NCI-H1417 treated with DMSO at 0.1 percent for 48 hours (cell line): ENCODE results near the gene GRPEL1.
"Not testable (repeated sequence)": the region's sequence is repeated elsewhere in the genome, so short reads cannot be mapped to it uniquely, and the experiment has no call there.

Experiments
- DNase-seq: peaks from one replicate; lab custom pipeline; 2025; lab: John Stamatoyannopoulos, UW

GRPEL1 gene

DNA sequence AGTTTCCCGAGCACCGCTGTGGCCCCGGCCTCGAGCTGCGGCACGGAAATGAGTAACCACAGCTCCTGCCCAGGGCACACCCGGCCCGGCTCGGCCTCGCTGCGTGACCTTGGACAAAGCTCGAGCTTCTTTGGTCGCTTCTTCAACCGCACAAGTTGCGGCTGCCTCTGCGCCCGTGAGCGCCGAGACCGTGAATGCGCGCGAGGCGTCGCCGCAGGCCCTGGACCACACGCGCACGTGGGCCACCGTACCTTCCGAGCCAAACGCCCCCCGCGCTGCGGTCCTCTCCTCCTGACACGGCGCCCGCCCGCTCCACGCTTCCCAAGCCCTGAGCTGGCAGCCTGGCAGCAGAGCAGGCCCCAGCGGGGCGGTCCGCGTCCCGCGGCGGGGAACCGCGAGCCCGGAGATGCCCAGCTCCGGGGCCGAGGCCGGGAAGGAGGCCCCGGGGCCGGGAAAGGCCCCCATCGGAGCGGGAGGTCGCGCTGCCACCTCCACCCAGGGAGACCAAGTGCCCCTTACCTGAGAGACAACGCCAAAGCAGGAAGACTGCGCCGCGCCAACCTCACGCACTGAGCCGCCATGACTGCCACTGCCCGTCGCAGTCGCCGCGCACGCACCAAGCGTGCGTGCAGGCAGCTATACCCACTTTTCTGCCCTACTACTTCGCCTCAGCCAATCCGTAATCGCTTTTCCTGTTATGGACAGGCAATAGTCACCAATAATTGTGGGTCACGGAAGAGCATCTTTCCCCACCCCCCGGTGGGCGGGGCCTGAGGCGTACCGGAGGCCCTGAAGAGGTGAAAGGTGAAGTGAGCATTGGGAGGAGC is at the start of gene GRPEL1:
GRPEL1 (minus strand) TSS at position 613 of the 827 bp plus-strand sequence; CDS start at position 581, 32 bp downstream.
- DNase-seq, result peak; percentile 96

DNA sequence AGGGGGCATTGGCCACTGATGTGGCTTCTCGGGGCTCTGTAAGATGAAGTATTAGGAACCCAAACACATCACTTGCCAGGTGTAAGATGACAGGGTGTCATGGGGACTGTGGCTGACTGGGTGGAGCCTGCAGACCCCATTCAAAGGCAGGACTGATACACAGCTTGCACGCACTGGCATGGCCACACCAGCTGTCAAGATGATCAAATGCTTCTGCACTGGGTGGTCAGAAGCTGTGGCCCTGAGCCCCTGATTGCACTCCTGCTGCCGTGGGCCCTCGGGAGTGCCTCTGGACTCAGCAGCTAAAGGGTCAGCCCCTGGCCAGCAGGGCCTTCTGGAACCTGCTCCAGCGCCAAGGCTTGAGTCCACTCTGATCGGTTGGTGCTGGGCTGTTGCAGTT is 48.8 kb upstream of the GRPEL1 start:
- DNase-seq, result no peak

DNA sequence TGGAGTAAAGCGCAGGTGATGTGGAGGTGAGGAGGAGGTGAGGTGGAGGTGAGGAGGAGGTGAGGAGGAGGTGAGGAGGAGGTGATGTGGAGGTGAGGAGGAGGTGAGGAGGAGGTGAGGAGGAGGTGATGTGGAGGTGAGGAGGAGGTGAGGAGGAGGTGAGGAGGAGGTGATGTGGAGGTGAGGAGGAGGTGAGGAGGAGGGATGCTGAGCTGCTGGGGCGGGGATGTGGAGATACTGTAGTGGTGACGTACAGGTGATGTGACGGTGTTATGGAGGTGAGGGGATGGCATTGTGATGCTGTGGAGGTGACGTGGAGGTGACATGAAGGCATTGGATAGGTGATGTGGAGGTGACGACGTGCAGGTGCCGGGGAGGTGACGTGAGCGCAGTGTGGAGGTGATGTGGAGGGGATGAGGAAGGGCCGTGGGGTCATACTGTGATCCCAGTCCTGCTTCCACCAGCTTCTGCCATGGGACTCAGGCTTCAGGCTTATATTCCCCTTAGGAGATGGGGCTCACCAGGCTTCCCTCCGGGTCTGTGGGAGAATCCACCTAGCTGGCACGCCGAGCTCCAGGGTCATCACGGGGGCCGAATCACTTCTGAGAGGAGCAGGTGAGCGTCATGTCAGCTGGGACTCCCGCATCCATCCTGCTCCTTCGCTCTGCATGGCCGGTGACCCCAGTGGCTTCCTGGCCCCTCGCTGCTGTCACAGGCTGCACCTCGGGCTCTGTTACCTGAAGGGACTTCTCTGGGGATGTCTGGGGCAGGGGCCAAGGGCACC is 47.9 kb upstream of the GRPEL1 start:
- DNase-seq, result no peak

DNA sequence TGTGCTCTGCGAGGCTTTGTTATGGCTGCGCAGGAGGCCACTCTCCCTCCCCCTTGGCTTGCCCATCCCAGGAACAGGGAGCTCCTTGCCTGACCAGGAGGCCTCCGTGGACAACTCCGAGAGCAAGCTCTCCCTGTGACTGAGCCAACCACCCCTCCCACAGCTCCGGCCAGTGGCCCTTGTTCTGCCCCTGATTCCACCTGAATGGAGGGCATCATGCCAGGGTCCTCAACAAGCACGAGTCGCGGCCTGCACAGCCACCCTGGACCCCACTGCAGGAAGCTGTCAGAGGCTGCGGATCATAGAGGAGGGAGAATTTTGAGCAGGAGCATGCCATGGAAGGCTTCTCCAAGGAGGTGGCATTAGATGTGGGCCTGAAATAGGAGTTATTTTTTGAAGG is 44.8 kb upstream of the GRPEL1 start:
- no peak for DNase-seq

DNA sequence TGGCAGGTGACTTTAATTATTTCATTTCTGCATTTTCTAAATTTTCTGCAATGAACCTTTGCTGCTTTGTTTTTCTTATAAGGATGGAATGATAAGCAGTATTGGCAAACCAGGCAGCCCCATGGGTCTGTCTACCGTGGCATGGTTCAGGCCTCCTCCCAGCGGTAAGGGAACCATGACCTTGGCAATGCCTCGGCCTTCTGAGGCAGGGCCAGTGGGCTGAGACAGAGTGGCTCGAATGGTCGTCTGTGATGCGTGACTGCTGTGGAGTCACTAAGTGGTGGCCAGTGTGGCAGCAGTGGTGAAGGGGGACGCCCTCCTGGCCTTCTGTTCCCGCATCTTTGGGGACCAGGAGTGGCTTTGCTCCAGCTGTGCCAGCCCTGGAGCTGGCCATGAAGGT is 43.6 kb upstream of the GRPEL1 start:
- DNase-seq, result no peak

DNA sequence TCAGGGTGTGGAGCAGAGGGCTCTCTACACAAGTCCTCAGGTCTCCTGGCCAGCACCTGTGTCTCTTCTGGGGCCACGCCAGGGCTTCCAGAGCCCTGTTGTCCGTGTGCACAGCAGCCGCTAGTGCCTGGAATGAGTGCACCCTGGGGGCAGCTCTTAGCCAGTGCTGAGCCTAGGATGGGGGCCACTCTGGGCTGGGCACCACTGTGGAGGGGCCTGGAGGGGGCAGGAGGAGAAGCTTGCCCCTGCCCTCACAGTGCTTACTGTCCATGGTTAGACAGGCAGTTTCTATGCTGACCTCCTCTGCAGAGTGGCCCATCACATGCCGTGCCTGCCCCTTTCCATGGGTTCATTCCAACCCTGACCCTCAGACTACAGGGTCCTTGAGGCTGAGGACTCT is 42.7 kb upstream of the GRPEL1 start:
- no peak for DNase-seq

DNA sequence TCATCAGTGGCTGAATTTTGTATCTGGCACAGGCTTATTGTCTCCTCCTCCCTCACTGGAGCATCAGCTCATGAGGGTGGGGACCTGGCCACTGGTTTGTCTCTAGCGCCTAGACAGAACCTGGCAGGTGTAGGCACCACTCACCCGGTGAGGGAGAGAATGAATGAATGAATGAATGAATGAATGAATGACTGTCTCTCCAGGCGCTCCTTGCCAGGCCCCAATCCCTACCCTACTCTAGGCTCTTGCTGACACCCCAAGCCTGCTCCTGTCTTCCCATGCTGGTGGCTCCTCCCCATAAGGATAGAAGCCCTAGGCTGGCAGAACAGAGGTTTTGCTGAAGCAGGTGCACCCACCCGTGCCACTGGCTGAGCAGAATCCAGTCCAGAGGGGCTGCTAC is 41.3 kb upstream of the GRPEL1 start:
- DNase-seq, result no peak

DNA sequence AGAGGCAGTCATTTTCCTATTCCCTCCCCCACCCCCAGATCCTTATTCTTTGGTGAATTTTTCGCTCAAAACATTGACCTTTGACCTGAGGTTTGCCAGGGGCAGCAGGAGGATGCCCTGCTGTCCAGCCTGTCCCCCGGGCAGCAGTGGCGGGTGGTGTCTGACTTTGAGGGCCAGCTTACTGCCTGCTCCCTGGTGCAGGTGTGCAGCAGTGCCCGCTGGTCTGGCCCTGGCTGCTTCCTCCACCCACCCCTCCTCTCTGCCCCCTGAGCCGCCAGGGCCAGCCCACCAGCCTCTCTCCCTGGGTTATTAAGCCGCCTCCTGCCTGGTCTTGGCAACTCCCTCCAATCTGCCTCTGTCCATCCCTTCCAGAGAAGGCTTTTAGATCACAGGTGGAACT is 40.8 kb upstream of the GRPEL1 start:
- no peak for DNase-seq

DNA sequence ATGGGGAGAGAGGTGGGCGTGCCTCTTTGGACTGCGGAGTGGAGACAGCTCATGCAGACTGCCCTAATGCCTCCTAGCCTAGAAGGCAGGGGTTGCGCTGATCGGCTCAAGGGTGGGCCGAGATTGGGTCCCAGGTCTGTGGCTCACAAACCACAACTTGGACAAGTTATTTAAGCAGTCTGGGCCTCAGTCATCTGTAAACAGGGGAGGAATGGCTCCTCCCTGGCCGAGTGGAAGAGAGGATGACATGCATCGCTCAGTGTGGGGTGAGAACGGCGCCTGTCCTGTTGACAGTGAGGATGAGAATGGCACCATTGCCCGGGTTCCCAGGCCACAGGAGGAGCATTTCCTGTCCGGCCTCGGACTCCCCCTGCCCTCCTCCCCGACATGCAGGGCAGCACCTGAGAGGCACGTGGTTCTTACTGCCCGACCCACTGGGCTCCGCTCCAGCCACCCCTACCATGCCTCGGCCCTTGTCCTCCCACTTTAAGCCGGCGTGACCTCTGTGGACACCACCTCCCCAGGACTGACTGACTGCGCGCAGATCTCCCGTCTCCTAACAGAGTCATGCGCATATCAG is 40.3 kb upstream of the GRPEL1 start:
- no peak for DNase-seq

DNA sequence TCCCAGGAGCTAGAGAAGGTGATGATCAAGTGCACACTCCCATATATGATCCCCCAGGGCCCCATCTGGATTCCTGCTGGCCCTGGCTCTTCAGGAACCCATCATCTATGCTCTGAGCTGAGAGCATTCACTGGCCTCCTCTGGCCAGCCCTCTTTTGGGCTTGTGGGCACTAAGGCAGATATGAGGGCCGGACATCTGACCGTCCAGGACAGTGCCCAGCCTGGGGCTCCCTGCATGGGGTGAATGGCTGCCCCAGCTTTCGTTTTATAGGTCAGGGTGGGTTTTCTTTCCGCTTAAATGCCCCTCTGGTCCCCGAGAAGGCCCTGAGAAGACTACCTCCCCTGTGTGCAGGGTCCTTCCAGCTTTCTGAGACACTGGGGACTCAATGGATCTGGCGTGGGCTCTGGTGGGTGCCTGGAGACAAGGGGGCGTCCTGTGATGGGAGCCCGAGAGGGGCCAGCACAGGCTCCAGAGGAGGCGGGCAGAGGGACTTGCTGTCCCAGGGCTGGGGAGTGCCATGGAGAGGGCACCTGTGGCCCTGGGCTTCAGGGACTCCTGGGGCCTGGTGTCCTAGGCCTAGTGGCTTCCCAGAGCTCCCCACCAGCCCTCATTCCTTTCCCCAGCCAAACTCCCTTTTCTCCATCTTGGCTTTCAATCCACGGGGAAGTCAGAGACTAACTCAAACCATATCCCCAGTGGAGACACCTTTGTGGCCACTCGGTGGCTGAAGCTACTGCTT is 39.5 kb upstream of the GRPEL1 start:
- no peak for DNase-seq

DNA sequence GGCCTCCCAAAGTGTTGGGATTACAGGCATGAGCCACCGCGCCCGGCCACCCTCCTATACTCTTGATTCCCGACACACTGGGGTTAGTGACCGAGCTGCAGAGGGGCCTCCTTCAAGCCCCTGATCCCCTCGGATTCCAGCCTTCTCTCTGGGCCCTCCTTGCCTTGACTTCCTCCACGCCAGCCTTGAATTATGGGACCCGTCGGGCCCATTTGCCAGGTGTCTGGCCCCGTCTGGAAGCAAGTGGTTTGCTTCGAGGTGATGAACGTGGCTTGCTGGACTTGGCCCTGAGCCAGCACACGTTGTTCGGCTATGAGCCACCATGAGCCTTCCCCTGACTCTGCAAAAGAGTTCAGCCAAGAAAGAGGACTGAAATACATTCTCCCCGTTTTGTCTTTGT is 37.4 kb upstream of the GRPEL1 start:
- DNase-seq, result no peak

DNA sequence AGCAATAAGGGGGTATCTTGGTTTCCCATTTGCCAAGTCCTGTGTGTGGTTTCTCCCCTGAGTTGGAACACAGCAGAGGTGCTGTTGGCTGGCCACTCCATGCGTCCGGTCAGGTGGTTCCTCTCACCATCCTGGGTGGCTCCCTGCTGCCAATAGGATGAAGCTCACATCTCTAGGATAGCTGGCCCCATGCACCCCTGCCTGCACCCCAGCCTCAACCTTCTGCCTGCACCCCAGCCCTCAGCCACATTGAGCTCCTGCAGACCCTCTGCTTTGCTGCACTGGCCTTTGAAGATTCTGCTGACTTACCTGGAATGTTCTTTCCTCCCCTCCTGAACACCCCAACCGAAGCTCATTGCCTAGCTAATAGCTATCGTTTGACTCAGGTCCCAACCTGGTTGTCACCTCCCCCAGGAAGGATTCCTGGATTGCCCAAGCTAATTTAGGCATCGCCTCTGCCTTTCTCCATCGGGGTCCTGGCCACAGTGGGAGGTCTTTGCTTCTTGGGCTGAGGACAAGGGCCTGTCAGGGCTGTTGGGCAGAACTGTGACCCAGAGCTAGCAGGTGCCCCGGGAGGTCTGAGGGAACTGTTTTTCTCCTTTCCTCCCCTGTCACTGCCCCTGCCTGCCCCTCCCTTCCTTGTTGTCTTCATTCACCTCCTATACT is 36.6 kb upstream of the GRPEL1 start:
- no peak for DNase-seq

DNA sequence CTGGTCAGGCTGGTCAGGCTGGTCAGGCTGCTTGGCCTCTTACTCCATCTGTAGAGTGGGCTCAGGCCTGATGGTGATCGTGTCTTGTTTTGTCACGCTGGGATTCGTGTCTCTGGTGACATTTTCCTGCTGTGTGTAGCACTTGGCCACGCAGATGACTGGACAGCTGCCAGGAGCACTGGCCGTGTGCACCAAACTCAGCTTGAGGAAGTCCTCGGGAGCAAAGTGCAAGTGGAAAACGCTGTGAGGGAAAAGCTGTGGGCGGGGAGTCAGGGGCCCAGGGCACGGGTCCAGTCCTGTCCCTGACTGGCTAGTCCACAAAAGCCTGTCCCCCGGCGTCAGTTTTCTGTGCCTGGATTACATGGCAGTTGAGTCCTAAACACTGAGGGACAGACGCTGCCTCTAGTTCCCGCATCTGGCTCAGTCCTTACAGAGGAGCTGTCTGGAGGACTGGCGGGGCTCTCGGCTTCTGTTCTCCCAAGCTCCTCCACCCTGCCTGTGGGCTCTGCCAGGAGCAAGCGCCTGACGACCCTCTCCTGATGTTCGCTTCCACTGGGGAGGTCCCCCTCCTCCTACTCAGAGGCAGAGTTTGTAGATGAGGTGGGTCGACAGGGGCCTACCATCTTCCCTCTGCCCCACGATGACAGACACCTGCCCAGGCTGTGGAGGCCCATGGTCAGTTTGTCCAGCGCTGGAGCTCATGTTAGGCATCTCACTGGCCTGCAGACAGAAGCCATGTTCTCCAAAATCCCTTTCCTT is 35.9 kb upstream of the GRPEL1 start:
- DNase-seq, result no peak

DNA sequence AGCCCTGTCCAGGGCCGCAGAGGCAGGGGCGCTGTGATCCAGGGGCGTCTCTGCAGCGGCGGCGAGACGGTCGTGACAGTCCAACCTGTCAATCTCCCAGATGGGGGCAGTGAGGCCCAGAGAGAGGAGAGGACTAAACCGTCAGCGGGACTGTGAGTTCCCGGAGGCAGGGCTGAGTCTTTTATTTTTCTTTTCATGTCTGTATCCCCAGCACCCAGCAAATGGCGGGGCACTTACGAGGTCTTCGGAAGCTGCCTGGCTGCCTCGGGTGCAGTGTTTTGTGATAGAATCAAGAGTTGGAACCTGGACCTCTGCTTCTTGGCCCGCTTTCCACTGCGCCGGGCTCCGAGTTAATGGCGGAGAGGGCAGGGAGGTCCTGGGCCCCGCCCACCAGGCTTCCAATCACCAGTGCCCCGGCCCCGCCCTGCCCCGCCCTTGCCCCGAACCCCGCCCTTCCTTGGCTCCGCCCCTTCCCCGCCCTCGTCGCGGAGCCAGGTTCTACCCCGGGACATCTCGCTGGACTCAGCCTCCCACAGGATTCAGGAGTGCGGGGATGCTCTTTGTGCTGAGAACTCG is 35.3 kb upstream of the GRPEL1 start:
- no peak for DNase-seq

DNA sequence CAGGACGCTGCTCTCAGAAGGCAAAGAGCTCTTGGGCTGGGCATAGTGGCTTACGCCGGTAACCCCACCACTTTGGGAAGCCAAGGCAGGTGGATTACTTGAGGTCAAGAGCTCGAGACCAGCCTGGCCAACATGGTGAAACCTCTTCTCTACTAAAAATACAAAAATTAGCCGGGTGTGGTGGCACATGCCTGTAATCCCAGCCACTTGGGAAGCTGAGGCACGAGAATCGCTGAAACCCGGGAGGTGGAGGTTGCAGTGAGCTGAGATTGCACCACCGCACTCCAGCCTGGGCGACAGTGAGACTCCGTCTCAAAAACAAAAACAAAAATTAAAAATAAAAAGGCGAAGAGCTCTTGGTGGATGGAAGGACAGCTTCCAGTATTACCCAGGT is 34.6 kb upstream of the GRPEL1 start:
- not testable (repeated sequence) for DNase-seq

DNA sequence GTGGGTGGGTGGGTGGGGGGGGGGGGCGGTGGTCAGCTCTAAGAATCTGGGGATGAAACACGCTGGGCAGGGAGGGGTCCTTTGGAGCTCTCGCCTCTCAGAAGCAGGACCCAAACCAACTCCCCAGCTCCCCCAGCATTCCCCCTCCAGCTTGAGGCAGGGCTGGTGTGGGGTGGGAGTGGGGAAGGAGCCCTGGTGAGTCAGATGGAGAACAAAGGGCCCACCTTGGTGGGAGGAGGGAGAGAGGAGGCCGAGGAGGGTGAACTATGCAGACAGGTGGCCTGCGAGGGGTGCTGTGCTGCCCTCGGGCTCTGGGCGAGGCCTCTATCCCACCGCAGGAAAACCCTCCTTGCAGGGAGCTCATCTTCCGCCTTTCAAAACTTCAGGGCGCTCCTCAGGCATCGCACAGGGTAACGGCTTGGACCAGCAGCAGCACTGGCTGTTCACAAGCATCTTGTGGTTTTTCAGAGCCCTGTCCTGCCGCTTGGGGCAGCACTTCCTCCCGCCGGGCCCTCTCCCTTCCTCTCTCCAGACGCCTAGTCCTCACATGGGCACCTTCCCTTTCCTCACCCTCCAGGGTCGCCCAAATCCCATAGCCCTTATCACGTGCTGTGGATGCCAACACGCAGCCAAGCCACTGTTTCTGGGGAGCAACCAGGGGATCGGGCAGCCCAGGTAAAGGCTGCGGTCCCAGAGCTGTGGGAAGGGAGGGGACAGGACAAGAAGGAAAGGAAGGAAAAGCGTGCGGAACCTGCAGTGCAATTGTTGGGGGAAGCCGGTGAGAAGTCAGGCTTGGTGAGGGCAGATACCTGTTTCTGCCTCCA is 34.0 kb upstream of the GRPEL1 start:
- peak; percentile 7 for DNase-seq

DNA sequence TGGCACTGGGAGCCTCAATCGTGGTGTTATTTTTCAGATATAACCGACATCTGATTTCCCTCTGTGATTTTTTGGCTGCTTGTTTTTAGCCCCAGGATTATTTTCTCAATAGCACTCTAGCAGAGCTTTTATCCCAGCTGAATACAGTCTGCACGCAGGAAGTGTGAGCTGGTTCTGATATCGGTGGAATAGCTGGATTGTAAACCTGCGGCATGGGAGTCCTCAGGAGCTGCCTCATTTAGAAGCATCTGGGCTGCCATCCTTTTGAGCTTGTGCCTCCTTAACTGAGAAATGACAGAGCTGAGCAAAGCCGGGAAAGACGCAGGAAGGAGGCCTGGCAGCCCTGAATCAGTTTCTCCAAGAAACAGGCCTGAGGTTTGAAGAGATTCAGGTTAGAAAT is 28.4 kb upstream of the GRPEL1 start:
- no peak for DNase-seq

DNA sequence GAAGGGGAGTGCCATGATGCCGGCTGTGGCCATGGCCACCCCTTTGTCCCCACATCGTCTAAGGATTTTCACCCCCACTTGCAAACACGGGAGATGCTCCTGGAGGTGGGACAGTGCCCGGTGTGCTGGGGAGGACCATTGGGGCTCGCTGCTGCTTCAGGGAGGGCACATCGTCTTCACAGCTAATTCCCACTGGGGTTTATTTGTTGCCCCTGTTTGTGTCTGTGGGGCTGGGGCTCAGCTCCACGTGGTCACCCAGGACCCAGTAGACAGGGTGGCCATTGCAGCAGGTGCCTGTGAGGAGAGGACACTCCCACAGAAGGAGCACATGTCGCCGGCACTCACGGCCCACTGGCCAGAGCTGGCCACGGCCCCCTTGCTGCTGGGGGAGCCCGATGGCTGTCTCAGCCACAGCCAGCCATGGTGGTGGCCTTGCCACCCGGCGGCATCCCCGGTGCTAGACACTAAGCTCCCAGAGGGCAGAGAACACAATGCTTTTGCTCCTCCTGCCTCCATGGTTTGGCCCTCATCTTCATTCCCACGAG is 27.8 kb upstream of the GRPEL1 start:
- DNase-seq, result no peak

DNA sequence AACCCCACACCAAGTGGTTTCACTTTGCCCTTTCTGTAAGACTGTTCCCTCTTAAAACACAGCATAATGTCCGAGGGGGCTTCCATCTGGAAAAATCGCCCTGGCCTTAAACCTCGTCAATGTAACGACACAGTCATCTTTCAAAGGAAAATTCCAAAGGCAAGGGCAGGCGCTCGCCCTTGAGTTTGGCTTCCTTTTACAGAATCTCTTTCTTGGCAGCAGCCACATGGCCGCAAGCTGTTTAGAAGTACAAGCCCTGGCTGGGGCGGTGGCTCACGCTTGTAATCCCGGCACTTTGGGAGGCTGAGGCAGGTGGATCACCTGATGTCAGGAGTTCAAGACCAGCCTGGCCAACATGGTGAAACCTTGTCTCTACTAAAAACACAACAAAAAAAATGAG is 27.1 kb upstream of the GRPEL1 start:
- DNase-seq, result no peak

DNA sequence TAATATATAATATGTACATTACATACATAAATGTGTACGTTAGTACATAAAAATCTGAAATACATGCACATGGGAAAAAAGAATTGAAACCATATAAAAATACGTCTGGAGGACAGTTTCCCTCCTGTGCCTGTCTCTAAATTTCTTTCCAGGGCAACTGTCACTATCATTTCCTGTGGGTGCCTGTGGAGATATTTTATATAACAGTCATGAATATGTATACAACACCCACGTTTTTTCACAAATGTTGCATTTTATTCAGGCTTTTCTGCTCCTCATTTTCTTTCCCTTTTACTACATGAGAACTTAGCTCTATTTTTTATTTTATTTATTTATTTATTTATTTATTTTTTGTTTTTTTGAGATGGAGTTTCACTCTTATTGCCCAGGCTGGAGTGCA is 24.2 kb upstream of the GRPEL1 start:
- no peak for DNase-seq
